Measurements from ENCODE around the gene NAA25. TPM values are rescaled to one million over a fixed set of nuclear protein-coding genes. Genes with fewer than 3 reads are reported as not detected.
"Not testable (repeated sequence)": the region's sequence is repeated elsewhere in the genome, so short reads cannot be mapped to it uniquely, and the experiment has no call there.

Gene NAA25
- total RNA-seq, 1 experiment from 2014 or later = 55.0 TPM

DNA sequence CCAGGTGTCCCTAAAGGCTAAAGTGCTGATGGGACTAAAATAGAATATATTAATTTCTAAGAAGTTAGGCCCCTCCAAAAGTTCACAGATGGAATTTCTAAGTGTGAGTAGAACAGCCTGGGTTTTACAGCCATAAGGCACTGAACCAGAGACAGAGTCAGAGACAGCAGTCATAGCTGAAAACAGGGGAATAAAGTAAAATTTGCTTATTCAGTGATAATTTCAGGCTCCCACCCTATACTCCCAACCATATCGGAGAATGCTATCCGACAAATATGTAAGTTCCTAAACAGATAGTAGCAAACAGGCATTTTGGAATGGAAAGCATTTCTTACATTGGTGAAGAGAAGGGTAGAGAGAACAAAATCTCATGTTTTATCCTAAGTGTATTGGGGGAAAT, 45.3 kb downstream of the NAA25 start:
- Mint-ChIP-seq H3K27me3 (ENCODE audit: unreplicated experiment) (no peaks in the 10 kb centered on the region), H3K36me3 (ENCODE audit: insufficient read depth, unreplicated experiment) (peaks cover 72% of the 10 kb centered on the region), H3K4me3 (ENCODE audit: low read depth, unreplicated experiment) (no peak overlapping the region), H3K27ac (ENCODE audit: unreplicated experiment) (no peak overlapping the region), H3K9me3 (ENCODE audit: low read depth, unreplicated experiment) (no peaks in the 10 kb centered on the region), H3K4me1 (ENCODE audit: low read depth, unreplicated experiment) (no peaks in the 10 kb centered on the region)
- intact Hi-C loops (cut with micrococcal nuclease; ENCODE audit: unreplicated experiment) = no loop called here
- CTCF ChIA-PET = no interaction called here
- TF ChIP-seq, protein P1, sequence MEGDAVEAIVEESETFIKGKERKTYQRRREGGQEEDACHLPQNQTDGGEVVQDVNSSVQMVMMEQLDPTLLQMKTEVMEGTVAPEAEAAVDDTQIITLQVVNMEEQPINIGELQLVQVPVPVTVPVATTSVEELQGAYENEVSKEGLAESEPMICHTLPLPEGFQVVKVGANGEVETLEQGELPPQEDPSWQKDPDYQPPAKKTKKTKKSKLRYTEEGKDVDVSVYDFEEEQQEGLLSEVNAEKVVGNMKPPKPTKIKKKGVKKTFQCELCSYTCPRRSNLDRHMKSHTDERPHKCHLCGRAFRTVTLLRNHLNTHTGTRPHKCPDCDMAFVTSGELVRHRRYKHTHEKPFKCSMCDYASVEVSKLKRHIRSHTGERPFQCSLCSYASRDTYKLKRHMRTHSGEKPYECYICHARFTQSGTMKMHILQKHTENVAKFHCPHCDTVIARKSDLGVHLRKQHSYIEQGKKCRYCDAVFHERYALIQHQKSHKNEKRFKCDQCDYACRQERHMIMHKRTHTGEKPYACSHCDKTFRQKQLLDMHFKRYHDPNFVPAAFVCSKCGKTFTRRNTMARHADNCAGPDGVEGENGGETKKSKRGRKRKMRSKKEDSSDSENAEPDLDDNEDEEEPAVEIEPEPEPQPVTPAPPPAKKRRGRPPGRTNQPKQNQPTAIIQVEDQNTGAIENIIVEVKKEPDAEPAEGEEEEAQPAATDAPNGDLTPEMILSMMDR (IDR thresholded peaks at IDR 0.05; ENCODE audit: unreplicated experiment) = no peak
- no TSS peak for BruUV-seq (replicated peaks)
- DNase-seq = no peak

DNA sequence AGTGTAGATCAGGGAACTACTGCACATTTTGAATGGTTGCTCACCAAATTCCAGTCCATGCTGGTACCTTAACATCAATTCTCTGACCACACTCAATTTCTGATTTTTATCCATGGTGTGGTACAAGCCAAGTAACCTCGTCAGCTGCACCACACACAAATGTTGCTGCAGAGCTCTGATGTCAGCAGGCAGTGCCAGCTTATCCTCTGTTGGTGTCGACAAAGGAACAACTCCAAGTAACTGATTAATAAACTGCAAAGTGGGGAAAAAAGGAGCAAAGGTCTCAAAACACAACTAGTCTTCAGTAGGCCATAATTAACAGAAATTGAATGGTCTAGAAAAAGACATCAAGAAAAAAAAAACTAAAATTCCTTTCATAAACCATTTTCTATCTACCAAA, 47.4 kb downstream of the NAA25 start:
- no peaks in the 10 kb centered on the region for H3K27me3 Mint-ChIP-seq (ENCODE audit: unreplicated experiment)
- no TSS peak for BruUV-seq (replicated peaks)
- CTCF ChIA-PET = no interaction called here
- no peak overlapping the region for H3K27ac Mint-ChIP-seq (ENCODE audit: unreplicated experiment)
- intact Hi-C loops (cut with micrococcal nuclease; ENCODE audit: unreplicated experiment) = no loop called here
- peaks cover 69% of the 10 kb centered on the region for H3K36me3 Mint-ChIP-seq (ENCODE audit: insufficient read depth, unreplicated experiment)
- DNase-seq = no peak
- H3K4me3 Mint-ChIP-seq (ENCODE audit: low read depth, unreplicated experiment) = no peak overlapping the region
- H3K4me1 Mint-ChIP-seq (ENCODE audit: low read depth, unreplicated experiment) = no peaks in the 10 kb centered on the region
- TF ChIP-seq, protein P1 (IDR thresholded peaks at IDR 0.05; ENCODE audit: unreplicated experiment) = no peak
- H3K9me3 Mint-ChIP-seq (ENCODE audit: low read depth, unreplicated experiment) = no peaks in the 10 kb centered on the region

DNA sequence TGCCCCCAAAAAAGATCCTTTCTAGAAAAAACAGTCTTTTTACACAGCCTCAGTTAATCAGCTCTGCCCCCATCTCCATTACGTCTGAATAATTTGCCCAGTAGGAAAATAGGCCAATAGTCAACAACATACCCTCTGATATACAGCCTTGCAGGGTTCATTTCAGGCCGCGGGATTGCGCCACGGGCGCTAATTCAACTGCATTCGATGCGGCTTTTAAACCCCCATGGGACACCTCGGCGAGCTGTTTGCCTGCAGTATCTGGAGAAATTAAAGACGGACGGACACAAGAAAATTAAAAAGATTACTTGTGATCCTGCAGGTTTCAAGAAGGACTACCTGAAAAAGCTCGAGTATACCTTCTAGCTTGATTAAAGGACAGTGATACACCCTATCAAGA, 59.2 kb downstream of the NAA25 start:
- TF ChIP-seq, protein P1 (IDR thresholded peaks at IDR 0.05; ENCODE audit: unreplicated experiment) = no peak
- no peak for DNase-seq
- CTCF ChIA-PET = interaction anchor here (0.7 to 1.2 kb wide), 2 partner anchors 36 to 85 kb away, joined by 3 read pairs; partner anchors contain the start of gene TMEM116
- BruUV-seq (replicated peaks) = no TSS peak
- Mint-ChIP-seq H3K36me3 (ENCODE audit: insufficient read depth, unreplicated experiment) (peaks cover 86% of the 10 kb centered on the region), H3K9me3 (ENCODE audit: low read depth, unreplicated experiment) (no peaks in the 10 kb centered on the region), H3K27me3 (ENCODE audit: unreplicated experiment) (no peaks in the 10 kb centered on the region), H3K27ac (ENCODE audit: unreplicated experiment) (no peak overlapping the region), H3K4me3 (ENCODE audit: low read depth, unreplicated experiment) (no peak overlapping the region), H3K4me1 (ENCODE audit: low read depth, unreplicated experiment) (no peaks in the 10 kb centered on the region)
- intact Hi-C loops (cut with micrococcal nuclease; ENCODE audit: unreplicated experiment) = no loop called here

DNA sequence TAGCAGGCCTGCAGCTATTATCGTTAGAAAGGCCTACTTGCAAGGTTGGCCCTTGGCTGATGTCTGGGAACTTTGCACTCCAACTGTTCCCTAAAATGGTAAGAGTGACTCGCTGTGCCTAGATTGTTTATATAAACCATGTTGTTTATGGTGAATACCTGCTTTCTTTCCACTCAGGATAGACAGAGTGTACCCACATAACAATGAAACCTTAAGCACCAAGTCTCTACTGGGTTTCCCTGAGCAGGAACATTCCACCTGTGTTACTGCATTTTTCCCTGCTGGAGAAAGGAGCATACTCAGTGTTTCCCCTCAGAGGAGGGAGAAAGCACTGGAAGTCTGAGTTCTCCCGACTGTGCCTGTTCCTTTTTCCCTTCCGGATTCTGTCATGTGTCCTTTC, 62.6 kb downstream of the NAA25 start:
- Mint-ChIP-seq H3K4me1 (ENCODE audit: low read depth, unreplicated experiment) (no peaks in the 10 kb centered on the region), H3K4me3 (ENCODE audit: low read depth, unreplicated experiment) (no peak overlapping the region), H3K9me3 (ENCODE audit: low read depth, unreplicated experiment) (no peaks in the 10 kb centered on the region), H3K36me3 (ENCODE audit: insufficient read depth, unreplicated experiment) (peaks cover 87% of the 10 kb centered on the region), H3K27me3 (ENCODE audit: unreplicated experiment) (no peaks in the 10 kb centered on the region), H3K27ac (ENCODE audit: unreplicated experiment) (no peak overlapping the region)
- intact Hi-C loops (cut with micrococcal nuclease; ENCODE audit: unreplicated experiment) = no loop called here
- BruUV-seq (replicated peaks) = no TSS peak
- CTCF ChIA-PET = no interaction called here
- TF ChIP-seq, protein P1 (IDR thresholded peaks at IDR 0.05; ENCODE audit: unreplicated experiment) = no peak
- no peak for DNase-seq

DNA sequence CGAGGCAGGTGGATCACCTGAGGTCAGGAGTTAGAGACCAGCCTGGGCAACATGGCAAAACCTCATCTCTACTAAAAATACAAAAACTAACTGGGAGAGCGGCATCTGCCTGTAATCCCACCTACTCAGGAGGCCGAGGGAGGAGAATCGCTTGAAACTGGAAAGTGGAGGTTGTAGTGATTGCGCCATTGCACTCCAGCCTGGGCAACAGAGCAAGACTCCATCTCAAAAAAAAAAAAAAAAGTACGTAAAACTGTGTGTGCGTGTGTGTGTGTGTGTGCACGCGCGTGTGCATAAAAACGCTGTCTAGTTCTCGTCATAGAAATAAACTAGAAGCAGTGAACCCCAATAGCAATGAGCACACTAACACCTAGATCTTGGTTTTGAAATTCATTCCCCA, 72.0 kb downstream of the NAA25 start:
- H3K4me1 Mint-ChIP-seq (ENCODE audit: low read depth, unreplicated experiment); CTCF ChIA-PET; intact Hi-C loops (cut with micrococcal nuclease; ENCODE audit: unreplicated experiment); H3K27ac Mint-ChIP-seq (ENCODE audit: unreplicated experiment); DNase-seq; H3K4me3 Mint-ChIP-seq (ENCODE audit: low read depth, unreplicated experiment); H3K27me3 Mint-ChIP-seq (ENCODE audit: unreplicated experiment); BruUV-seq (replicated peaks); H3K9me3 Mint-ChIP-seq (ENCODE audit: low read depth, unreplicated experiment): not testable (repeated sequence)
- H3K36me3 Mint-ChIP-seq (ENCODE audit: insufficient read depth, unreplicated experiment) = peaks cover 81% of the 10 kb centered on the region
